ENCODE measurements around the gene CDC42BPA.

DNA sequence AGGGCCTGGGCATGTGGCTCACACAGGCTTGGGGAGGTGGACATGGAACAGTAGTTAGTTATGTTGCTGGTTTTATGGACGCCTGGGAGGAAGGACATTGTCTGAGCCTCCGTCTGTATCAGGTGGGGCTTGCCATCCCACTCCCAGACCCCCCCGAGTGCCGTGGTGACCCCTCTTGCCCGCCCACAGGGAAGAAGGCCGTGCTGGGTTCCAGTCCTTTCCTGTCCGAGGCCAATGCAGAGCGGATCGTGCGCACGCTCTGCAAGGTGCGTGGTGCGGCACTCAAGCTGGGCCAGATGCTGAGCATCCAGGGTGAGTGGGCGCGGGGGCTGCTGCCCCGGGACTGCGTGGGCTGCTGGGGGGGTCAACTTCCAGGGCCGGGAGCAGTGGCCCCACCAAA is 336.5 kb downstream of the CDC42BPA start:
- TF ChIP-seq, protein P1, sequence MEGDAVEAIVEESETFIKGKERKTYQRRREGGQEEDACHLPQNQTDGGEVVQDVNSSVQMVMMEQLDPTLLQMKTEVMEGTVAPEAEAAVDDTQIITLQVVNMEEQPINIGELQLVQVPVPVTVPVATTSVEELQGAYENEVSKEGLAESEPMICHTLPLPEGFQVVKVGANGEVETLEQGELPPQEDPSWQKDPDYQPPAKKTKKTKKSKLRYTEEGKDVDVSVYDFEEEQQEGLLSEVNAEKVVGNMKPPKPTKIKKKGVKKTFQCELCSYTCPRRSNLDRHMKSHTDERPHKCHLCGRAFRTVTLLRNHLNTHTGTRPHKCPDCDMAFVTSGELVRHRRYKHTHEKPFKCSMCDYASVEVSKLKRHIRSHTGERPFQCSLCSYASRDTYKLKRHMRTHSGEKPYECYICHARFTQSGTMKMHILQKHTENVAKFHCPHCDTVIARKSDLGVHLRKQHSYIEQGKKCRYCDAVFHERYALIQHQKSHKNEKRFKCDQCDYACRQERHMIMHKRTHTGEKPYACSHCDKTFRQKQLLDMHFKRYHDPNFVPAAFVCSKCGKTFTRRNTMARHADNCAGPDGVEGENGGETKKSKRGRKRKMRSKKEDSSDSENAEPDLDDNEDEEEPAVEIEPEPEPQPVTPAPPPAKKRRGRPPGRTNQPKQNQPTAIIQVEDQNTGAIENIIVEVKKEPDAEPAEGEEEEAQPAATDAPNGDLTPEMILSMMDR (IDR thresholded peaks at IDR 0.05; ENCODE audit: borderline replicate concordance, extremely low read depth, low read length, poor library complexity, severe bottlenecking) = no peak
- TF ChIP-seq EZH2 (IDR thresholded peaks at IDR 0.05; ENCODE audit: borderline replicate concordance, low read depth, low read length, severe bottlenecking) = no peak
